Kidney (tissue), 14 donors: Measurements from ENCODE around the gene AFG1L. TPM values are rescaled to one million over a fixed set of nuclear protein-coding genes. Genes with fewer than 3 reads are reported as not detected.

ENCODE experiments used
- DNase-seq, 5 donors: peaks; one replicate each; pipeline ENCODE4 v3.0.0-alpha.2; 2013 to 2020
- FAIRE-seq: peaks from 2 replicates; lab custom pipeline; 2012; peaks lifted over from hg19 to GRCh38; lab: Jason Lieb, UNC
- H3K27ac ChIP-seq, 2 donors: one replicate each; pipeline ENCODE4 v1.7.0; 2013; ENCODE audit warnings: low read depth in 2 of 2, low read length in 2 of 2, inconsistent platforms in 1 of 2
- H3K27me3 ChIP-seq: one replicate; pipeline ENCODE4 v1.7.1; 2013; ENCODE audit warnings: low read length, inconsistent platforms; ENCODE audit not compliant: control insufficient read depth, insufficient read depth
- H3K36me3 ChIP-seq, 3 donors: one replicate each; pipeline versions ENCODE4 v1.7.0 to v1.7.1; 2013; ENCODE audit warnings: low read length in 3 of 3, control low read depth in 1 of 3, inconsistent platforms in 1 of 3; ENCODE audit not compliant: insufficient read depth in 3 of 3, control insufficient read depth in 2 of 3
- H3K4me1 ChIP-seq, 3 donors: one replicate each; pipeline versions ENCODE4 v1.7.0 to v1.7.1; 2013; ENCODE audit warnings: low read length in 3 of 3, inconsistent platforms in 1 of 3, low read depth in 1 of 3; ENCODE audit not compliant: control insufficient read depth in 2 of 3, insufficient read depth in 2 of 3
- H3K4me3 ChIP-seq, 3 donors: one replicate each; pipeline versions ENCODE4 v1.7.0 to v1.8.1; 2013; ENCODE audit warnings: low read length in 3 of 3, control low read depth in 1 of 3, inconsistent platforms in 1 of 3
- H3K9ac ChIP-seq, 3 donors: one replicate each; pipeline versions ENCODE4 v1.7.0 to v1.7.1; 2013; ENCODE audit warnings: low read length in 3 of 3, control low read depth in 1 of 3, inconsistent platforms in 1 of 3
- H3K9me3 ChIP-seq, 3 donors: one replicate each; pipeline versions ENCODE4 v1.7.0 to v1.7.1; 2013; ENCODE audit warnings: low read length in 3 of 3, control low read depth in 1 of 3, inconsistent platforms in 1 of 3; ENCODE audit not compliant: control insufficient read depth in 2 of 3, insufficient read depth in 1 of 3
- CTCF ChIP-seq: IDR thresholded peaks from 3 replicates; pipeline ENCODE4 v1.5.1; 2012; ENCODE audit warnings: mild to moderate bottlenecking, moderate library complexity, borderline replicate concordance; ENCODE audit not compliant: insufficient read depth; ENCODE audit errors: extremely low read depth
- intact Hi-C: fragments of 100-400 bp; cut with DNase I; formaldehyde crosslinking; loops from one replicate; pipeline ENCODE4 v1.11.1; 2022
- polyA plus RNA-seq: library from polyadenylated mRNA; stranded (reverse); fragments of 350-450 nt; fragmentation: Illumina TruSeq; extraction: RNeasy Lipid Tissue Mini Kit (QIAGEN cat#74804); gene quantifications from one replicate; pipeline ENCODE4 v1.2.3, GENCODE V29; 2014; ENCODE audit warnings: low read depth, low replicate concordance; ENCODE audit not compliant: insufficient read depth
- total RNA-seq: library from RNA; stranded (reverse); fragmentation: NEBNext Ultra II Directional; extraction: Animal tissue kit (Norgen Biotek cat#: 25700); gene quantifications from one replicate; pipeline ENCODE4 v1.2.1, GENCODE V29; 2021
- donor health status: control.
- donor health status: control.
- donor health status: control.
- donor health status: control.
- donor health status: control.
- donor health status: DM: yes; HTN: yes; CAD: no.
- donor health status: Normal renal cell carcinoma (clear cell type).

Gene AFG1L
- total and polyA plus RNA-seq, 2 donors from 2014 or later, result 6.8 to 7.0 TPM

- no peak for FAIRE-seq
- TF ChIP-seq CTCF, result no peak
- Histone ChIP-seq H3K4me3 (no peak overlapping the region), H3K9ac (no peak overlapping the region), H3K27me3 (no peaks in the 10 kb centered on the region), H3K27ac (no peak overlapping the region), H3K36me3 (no peaks in the 10 kb centered on the region), H3K4me1 (peaks cover 0 to 4% (median 3%) of the 10 kb centered on the region in 3 donors), H3K9me3 (no peaks in the 10 kb centered on the region)
- no peak for DNase-seq
- intact Hi-C loops, result loop anchor here (10.0 kb wide), 1 partner anchor 409 kb away; no protein-coding TSS in a partner anchor
Observed at GRCh38 chr6:108523697-108524096, 228.8 kb downstream of the AFG1L start.

GRCh38 chr6:108524528-108525248 lies 229.8 kb downstream of the AFG1L start:
- intact Hi-C loops, result loop anchor here (10.0 kb wide), 1 partner anchor 410 kb away; no protein-coding TSS in a partner anchor
- peak in 2 of 5 donors; percentile 33 to 41 for DNase-seq
- no peaks in the 10 kb centered on the region for H3K36me3 ChIP-seq

GRCh38 chr6:108526739-108527174 lies 231.9 kb downstream of the AFG1L start:
- intact Hi-C loops, result loop anchor here (10.0 kb wide), 1 partner anchor 412 kb away; no protein-coding TSS in a partner anchor
- Histone ChIP-seq H3K36me3 (no peaks in the 10 kb centered on the region), H3K27ac (no peak overlapping the region), H3K9ac (no peak overlapping the region), H3K4me3 (no peak overlapping the region), H3K27me3 (no peaks in the 10 kb centered on the region), H3K4me1 (peaks cover 0 to 4% (median 3%) of the 10 kb centered on the region in 3 donors), H3K9me3 (no peaks in the 10 kb centered on the region)
- FAIRE-seq (no peak), DNase-seq (peak in 2 of 5 donors; percentile 27 to 61)
- peak; percentile 75 for TF ChIP-seq CTCF

More at GRCh38 chr6:108524528-108525248, 229.8 kb downstream of the AFG1L start:
- TF ChIP-seq CTCF, result no peak
- no peak for FAIRE-seq
- Histone ChIP-seq H3K9me3 (no peaks in the 10 kb centered on the region), H3K27ac (no peak overlapping the region), H3K4me3 (no peak overlapping the region), H3K4me1 (peaks cover 0 to 4% (median 3%) of the 10 kb centered on the region in 3 donors), H3K9ac (no peak overlapping the region), H3K27me3 (no peaks in the 10 kb centered on the region)
